ENCODE results near the gene KAZN. TPM values are rescaled to one million over a fixed set of nuclear protein-coding genes. Genes with fewer than 3 reads are reported as not detected.

Gene KAZN
- total and polyA plus RNA-seq, 4 donors, result 7.6 to 18.8 (median 11.2) TPM

GRCh38 chr1:14982029-14982428, 383.5 kb downstream of the KAZN start:
- H3K9ac ChIP-seq (ENCODE audit: insufficient read depth in 1 of 2, low read length in 2 of 2), result no peak overlapping the region
- no peak overlapping the region for H3K4me3 ChIP-seq
- no peak for ATAC-seq (ENCODE audit: insufficient read depth, low FRiP score)
- no peak overlapping the region for H3K27ac ChIP-seq (ENCODE audit: low read depth in 1 of 2, low read length in 1 of 2)
- H3K4me1 ChIP-seq (ENCODE audit: control insufficient read depth in 5 of 5, insufficient read depth in 5 of 5, low read length in 5 of 5), result peaks cover 0 to 12% (median 0%) of the 10 kb centered on the region in 5 donors
- no peak for DNase-seq
- no peaks in the 10 kb centered on the region for H3K9me3 ChIP-seq (ENCODE audit: control insufficient read depth in 4 of 4, insufficient read depth in 3 of 4, low read length in 3 of 4)
- H3K27me3 ChIP-seq (ENCODE audit: control insufficient read depth in 3 of 3, insufficient read depth in 3 of 3, low read length in 2 of 3), result no peaks in the 10 kb centered on the region
- H3K36me3 ChIP-seq (ENCODE audit: control insufficient read depth in 4 of 4, insufficient read depth in 4 of 4, low read length in 4 of 4), result no peaks in the 10 kb centered on the region
- no peak for TF ChIP-seq CTCF (IDR thresholded peaks at IDR 0.05; ENCODE audit: control extremely low read depth, extremely low read depth)
- 92 to 94% methylated on average over 14 of the region's 14 CpGs for WGBS, 2 donors

- WGBS, 2 donors, result 92 to 95% methylated on average over 13 of the region's 13 CpGs
- no peaks in the 10 kb centered on the region for H3K36me3 ChIP-seq (ENCODE audit: control insufficient read depth in 4 of 4, insufficient read depth in 4 of 4, low read length in 4 of 4)
- TF ChIP-seq CTCF (IDR thresholded peaks at IDR 0.05; ENCODE audit: control extremely low read depth, extremely low read depth), result no peak
- no peak for DNase-seq
- no peak for ATAC-seq (ENCODE audit: insufficient read depth, low FRiP score)
- no peaks in the 10 kb centered on the region for H3K27me3 ChIP-seq (ENCODE audit: control insufficient read depth in 3 of 3, insufficient read depth in 3 of 3, low read length in 2 of 3)
- peaks cover 0 to 16% (median 0%) of the 10 kb centered on the region in 5 donors for H3K4me1 ChIP-seq (ENCODE audit: control insufficient read depth in 5 of 5, insufficient read depth in 5 of 5, low read length in 5 of 5)
- H3K9ac ChIP-seq (ENCODE audit: insufficient read depth in 1 of 2, low read length in 2 of 2), result no peak overlapping the region
- H3K27ac ChIP-seq (ENCODE audit: low read depth in 1 of 2, low read length in 1 of 2), result no peak overlapping the region
- H3K9me3 ChIP-seq (ENCODE audit: control insufficient read depth in 4 of 4, insufficient read depth in 3 of 4, low read length in 3 of 4), result no peaks in the 10 kb centered on the region
- H3K4me3 ChIP-seq, result no peak overlapping the region
Observed at GRCh38 chr1:14983277-14983676, 384.8 kb downstream of the KAZN start.

- Histone ChIP-seq H3K27ac (ENCODE audit: low read depth in 1 of 2, low read length in 1 of 2) (no peak overlapping the region), H3K4me3 (no peak overlapping the region), H3K4me1 (ENCODE audit: control insufficient read depth in 5 of 5, insufficient read depth in 5 of 5, low read length in 5 of 5) (peaks cover 0 to 7% (median 0%) of the 10 kb centered on the region in 5 donors), H3K27me3 (ENCODE audit: control insufficient read depth in 3 of 3, insufficient read depth in 3 of 3, low read length in 2 of 3) (no peaks in the 10 kb centered on the region), H3K9ac (ENCODE audit: insufficient read depth in 1 of 2, low read length in 2 of 2) (no peak overlapping the region), H3K36me3 (ENCODE audit: control insufficient read depth in 4 of 4, insufficient read depth in 4 of 4, low read length in 4 of 4) (no peaks in the 10 kb centered on the region), H3K9me3 (ENCODE audit: control insufficient read depth in 4 of 4, insufficient read depth in 3 of 4, low read length in 3 of 4) (no peaks in the 10 kb centered on the region)
- TF ChIP-seq CTCF (IDR thresholded peaks at IDR 0.05; ENCODE audit: control extremely low read depth, extremely low read depth), result no peak
- 90 to 95% methylated on average over 8 of the region's 8 CpGs for WGBS, 2 donors
- ATAC-seq (ENCODE audit: insufficient read depth, low FRiP score), result no peak
- no peak for DNase-seq
Observed at GRCh38 chr1:14986168-14986567, 387.7 kb downstream of the KAZN start.

Data from lung (tissue), 12 donors.